Epidermal melanocyte (primary cell): ENCODE results near the gene GTF2I.
"Not testable (repeated sequence)": the region's sequence is repeated elsewhere in the genome, so short reads cannot be mapped to it uniquely, and the experiment has no call there.

Experiments
- DNase-seq: peaks from one replicate; pipeline ENCODE4 v3.0.0; 2011; ENCODE audit warnings: low spot score; ENCODE audit not compliant: insufficient read length

The GTF2I gene

DNA sequence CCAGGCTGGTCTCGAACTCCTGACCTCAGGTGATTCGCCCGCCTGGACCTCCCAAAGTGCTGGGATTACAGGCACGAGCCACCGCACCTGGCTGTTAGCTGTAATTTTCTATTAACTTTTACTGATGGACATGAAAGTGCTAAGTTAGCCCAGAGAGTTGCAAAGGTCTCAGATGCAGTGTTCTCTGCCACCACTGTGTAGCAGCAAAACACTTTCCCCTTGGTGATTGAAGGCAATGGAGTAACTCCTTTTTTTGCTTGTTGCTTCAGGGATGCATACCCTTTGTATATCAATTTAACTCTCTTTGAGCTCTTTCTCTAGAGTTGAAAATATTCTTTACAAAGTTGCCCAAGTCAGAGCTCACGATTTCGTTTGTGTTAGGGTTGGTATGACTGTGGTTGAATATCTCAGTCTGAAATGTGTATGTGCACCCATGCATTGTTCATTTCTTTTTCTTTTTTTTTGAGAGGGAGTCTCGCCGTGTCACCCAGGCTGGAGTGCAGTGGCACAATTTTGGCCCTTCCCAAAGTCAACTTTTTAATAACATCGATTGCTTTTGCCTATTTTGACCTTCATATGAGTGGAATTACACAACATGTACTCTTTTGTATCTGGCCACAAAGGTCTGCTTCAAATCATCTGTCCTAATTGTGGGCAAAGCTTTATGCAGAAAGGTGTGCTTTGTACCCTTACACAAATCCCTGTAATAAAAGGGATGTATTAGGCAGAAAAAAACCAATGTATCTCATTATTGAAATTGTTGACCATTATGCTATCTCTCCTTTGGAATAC is 52.6 kb downstream of the GTF2I start:
- DNase-seq: no peak

GRCh38 chr7:74713567-74713966 is 56.0 kb downstream of the GTF2I start:
- no peak for DNase-seq

- no peak for DNase-seq
These were observed 60.4 kb downstream of the GTF2I start for GRCh38 chr7:74717889-74718288.

DNA sequence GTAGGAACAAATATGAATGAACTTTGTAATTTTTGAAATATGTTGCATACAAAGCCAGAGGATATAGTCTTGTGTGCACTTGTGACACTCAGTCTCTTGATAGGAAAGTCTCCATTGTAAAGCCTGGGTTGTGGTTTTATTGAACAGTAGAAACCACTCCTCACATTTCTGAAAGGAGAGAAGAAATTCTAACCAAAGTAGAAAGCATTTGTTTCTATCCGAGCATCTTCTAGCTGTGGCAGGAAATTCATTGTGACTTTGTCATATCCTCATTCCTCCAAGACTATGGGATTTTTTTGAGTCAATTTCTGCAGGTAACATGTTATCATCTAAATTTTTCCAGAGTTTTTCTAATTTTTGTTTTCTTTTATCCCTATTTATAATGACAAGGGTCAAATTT is 60.8 kb downstream of the GTF2I start:
- DNase-seq: no peak

GRCh38 chr7:74722153-74722552 is 64.6 kb downstream of the GTF2I start:
- no peak for DNase-seq

DNA sequence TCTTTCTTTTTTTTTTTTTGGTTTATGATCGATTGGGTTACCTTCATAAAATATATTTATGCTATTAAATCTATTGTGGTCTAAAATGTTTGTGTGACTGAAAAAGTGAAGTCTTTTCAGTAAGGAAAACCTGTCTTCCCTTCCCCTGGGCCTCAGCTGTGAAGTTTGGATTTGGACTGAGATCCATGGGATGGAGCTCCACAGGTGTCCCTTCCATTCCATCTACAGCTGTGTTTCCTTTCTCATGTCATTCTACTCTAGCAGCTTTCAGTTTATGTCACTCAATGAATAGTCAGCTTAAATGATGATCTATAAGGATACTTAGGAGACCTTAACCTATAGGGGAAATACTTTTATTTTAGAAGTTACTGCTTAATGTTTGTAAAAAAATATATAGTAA is 68.3 kb downstream of the GTF2I start:
- DNase-seq: no peak

DNA sequence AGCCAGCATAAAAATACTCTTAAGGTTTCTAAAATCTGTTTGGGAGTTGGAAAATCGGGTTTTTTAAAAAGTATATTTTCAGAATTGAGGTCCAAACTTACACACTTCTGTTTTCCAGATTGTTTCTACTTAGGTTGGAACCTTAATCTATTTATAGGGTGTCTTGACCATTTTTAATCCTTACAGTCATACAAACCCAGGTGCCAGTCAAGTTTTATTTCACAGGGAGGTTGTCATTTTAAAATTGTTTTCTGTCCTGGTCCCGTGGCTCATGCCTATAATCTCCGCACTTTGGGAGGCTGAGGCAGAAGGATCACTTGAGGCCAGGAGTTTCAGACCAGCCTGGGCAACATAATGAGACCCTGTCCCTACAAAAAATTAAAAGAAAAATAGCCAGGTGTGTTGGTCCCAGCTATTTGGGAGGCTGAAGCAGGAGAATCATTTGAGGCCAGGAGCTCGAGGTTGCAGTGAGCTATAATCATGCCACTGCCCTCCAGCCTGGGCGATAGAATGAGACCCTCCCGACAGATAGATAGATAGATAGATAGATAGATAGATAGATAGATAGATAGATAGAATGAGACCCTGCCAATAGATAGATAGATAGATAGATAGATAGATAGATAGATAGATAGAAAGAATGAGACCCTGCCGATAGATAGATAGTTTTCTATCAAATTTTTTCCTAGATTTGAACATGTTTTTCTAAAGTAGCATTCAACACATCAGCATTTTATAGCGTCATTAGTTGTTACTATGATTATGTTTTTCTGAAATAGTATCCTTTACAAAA is 69.0 kb downstream of the GTF2I start:
- no peak for DNase-seq

GRCh38 chr7:74728686-74729085 is 71.2 kb downstream of the GTF2I start:
- not testable (repeated sequence) for DNase-seq

- not testable (repeated sequence) for DNase-seq
These were observed 72.7 kb downstream of the GTF2I start for GRCh38 chr7:74730186-74730585.

- DNase-seq: not testable (repeated sequence)
These were observed 82.6 kb downstream of the GTF2I start for GRCh38 chr7:74739974-74740703.

GRCh38 chr7:74743936-74744557 is 86.5 kb downstream of the GTF2I start:
- DNase-seq: not testable (repeated sequence)

GRCh38 chr7:74753921-74754482 is 96.5 kb downstream of the GTF2I start:
- not testable (repeated sequence) for DNase-seq

DNA sequence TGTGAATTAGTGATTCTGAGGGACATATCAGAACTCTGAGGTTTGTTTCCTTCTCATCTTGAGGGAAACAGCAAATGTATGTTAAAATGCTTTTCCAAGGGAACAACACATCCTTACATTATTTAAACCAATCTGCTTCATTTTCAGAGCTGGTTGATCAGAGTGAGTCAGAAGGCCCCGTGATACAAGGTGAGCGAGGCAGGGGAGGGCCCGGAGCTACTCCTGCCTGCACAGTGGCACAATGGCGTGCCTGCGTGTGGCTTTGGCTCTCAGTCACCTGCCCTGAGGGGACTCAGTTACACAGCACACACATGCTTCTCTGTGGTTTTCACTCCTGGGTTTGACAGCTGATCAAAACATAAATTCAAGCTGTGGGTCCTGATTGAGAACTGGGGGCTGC is 99.2 kb downstream of the GTF2I start:
- DNase-seq: not testable (repeated sequence)

DNA sequence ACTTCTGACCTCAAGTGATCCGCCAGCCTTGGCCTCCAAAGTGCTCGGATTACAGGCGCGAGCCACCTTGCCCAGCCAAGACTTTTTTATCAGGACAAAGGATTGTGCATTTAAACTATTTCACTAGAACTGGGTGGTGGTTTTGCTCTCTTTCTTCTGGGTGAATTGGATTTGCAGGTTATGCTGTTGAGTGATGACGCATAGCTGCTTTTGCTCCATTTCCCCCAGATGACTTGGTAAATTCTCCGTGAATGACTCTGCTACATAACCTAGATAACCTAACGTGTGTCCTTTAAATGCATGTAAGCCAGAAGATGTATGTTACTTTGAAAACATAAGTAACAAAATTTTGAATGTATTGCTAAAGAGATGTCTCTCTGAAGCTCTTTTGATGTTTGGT is 100.8 kb downstream of the GTF2I start:
- not testable (repeated sequence) for DNase-seq

GRCh38 chr7:74758982-74759381 is 101.5 kb downstream of the GTF2I start:
- not testable (repeated sequence) for DNase-seq

DNA sequence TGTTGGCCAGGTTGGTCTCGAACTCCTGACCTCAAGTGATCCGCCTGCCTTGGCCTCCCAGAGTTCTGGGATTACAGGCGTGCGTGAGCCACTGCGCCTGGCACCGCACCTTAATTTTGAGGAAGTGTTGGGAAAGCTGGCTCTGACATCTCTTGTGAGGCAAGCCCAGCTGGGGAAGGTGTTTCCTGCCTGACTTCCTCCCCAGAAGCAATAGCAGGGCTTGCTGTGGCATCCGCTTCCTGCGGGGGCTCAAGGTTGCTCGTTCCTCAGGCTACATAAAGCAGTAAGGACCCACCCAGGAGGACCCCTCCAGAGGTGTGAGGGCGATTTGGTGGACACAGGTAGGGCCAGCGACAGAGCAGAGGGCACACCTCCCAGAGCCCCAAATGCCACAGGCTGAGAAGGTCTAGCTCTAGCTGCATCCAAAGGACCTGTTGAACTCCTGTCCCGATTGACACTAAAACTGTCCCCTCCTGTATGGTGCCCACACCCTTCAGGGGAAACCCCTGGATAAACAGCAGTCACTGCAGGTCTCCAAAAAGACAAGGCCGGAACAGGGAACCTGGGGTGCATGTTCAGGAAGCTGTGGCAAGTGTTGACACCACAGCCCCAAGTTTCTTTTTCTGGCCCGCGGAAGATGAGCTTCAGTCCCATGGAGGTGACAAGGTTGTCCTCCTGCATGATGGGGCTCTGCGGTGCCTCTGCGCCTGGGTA is 107.8 kb downstream of the GTF2I start:
- not testable (repeated sequence) for DNase-seq

- DNase-seq: not testable (repeated sequence)
These were observed 109.0 kb downstream of the GTF2I start for GRCh38 chr7:74766509-74766908.

DNA sequence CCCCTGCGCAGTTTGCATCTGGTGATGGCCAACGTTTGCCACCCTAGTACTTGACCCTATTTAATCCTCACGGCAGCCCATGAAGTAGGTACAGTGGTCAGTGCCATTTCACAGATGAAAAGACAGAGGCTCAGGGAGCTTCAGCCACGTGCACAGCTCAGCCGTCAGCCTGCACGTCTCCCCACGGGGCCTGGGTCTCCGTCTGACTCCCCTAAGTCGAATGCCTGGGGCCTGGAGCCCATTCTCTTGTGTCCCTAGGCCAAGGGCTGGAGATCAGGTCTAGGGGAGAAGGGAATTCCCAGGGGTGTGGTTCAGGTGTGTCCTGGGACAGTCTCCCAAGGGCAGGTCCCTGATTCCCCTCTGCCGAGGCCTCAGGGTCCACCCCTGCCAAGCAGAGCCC is 109.5 kb downstream of the GTF2I start:
- DNase-seq: not testable (repeated sequence)

DNA sequence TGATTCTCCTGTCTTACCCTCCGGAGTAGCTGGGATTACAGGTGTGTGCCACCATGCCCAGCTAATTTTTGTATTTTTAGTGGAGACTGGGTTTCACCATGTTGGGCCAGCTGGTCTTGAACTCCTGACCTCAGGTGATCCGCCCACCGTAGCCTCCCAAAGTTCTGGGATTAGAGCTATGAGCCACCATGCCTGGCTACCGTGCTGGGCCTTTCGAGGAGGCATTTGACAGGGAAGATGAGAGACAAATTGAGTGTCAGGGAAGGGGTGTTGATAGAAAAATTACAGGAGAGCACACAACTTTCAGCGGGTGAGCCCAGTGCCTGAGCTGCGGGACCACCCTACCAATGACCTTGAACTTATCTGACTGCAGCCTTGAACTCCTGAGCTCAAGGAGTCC is 112.5 kb downstream of the GTF2I start:
- DNase-seq: not testable (repeated sequence)

- not testable (repeated sequence) for DNase-seq
These were observed 114.6 kb downstream of the GTF2I start for GRCh38 chr7:74772093-74772492.
